HepG2 (cell line): ENCODE measurements around the gene SLC6A7. TPM values are rescaled to one million over a fixed set of nuclear protein-coding genes. Genes with fewer than 3 reads are reported as not detected.
A peak's percentile ranks its signal among the peaks of the same experiment; 100 is the strongest.

ENCODE experiments used
- ATAC-seq: fragments of 200-7000 bp; cut with Tn5 transposase; 3 replicates; pipeline ENCODE4 v1.9.1; 2020; ENCODE audit warnings: mild to moderate bottlenecking, moderate library complexity
- BruUV-seq: library from RNA; stranded (reverse); fragments of 400-500 nt; replicated peaks from 2 replicates; lab custom pipeline; 2021; lab: Mats Ljungman, UMichigan
- CTCF ChIA-PET: fragments of 300-600 bp; formaldehyde crosslinking; extraction: SDS; loops from one replicate; lab custom pipeline; 2021; ENCODE audit warnings: low total read pairs, inconsistent platforms, low intra/inter-chr PET ratio; lab: Yijun Ruan, JAX
- POLR2A ChIA-PET: fragments of 350-600 bp; sonication (Branson Sonifier 250); formaldehyde crosslinking; loops from one replicate; lab custom pipeline; 2020; ENCODE audit warnings: antibody characterized with exemption, inconsistent platforms; lab: Yijun Ruan, JAX
- DNase-seq: peaks from one replicate; pipeline ENCODE4 v3.0.0-alpha.2; 2015; ENCODE audit warnings: low spot score
- FAIRE-seq: peaks from 3 replicates; lab custom pipeline; 2011; peaks lifted over from hg19 to GRCh38; lab: Jason Lieb, UNC
- H2AFZ ChIP-seq: one replicate; pipeline ENCODE4 v1.6.1; 2011; ENCODE audit warnings: low read length, inconsistent platforms
- H3K27ac ChIP-seq: fragments of 300-600 bp; 3 replicates; pipeline ENCODE4 v1.8.0; 2011; ENCODE audit warnings: mixed run types, mild to moderate bottlenecking, mixed read lengths, low read length, inconsistent platforms; ENCODE audit not compliant: insufficient read depth; ENCODE audit errors: extremely low read length
- H3K27me3 ChIP-seq, 2 experiments: fragments of 200-600 bp in 1 of 2; 2 replicates in 1 of 2; 3 replicates in 1 of 2; pipeline versions ENCODE4 v1.6.0 to v1.8.0; 2011; ENCODE audit warnings: low read length in 2 of 2, mild to moderate bottlenecking in 2 of 2, moderate library complexity in 2 of 2, inconsistent platforms in 1 of 2; ENCODE audit not compliant: insufficient read depth in 2 of 2, control insufficient read depth in 1 of 2
- H3K36me3 ChIP-seq, 2 experiments: fragments of 200-600 bp in 1 of 2; replicated peaks in 1 of 2; 2 replicates in 1 of 2; 3 replicates in 1 of 2; pipeline versions ENCODE4 v1.5.1 to v1.8.0; 2011; ENCODE audit warnings: low read length in 2 of 2, inconsistent platforms in 1 of 2; ENCODE audit not compliant: insufficient read depth in 2 of 2, control insufficient read depth in 1 of 2
- H3K4me1 ChIP-seq: 2 replicates; pipeline ENCODE4 v1.5.1; 2012; ENCODE audit warnings: low read length, inconsistent platforms; ENCODE audit not compliant: insufficient read depth
- H3K4me2 ChIP-seq: 2 replicates; pipeline ENCODE4 v1.6.0; 2011; ENCODE audit warnings: low read depth, low read length, inconsistent platforms
- H3K4me3 ChIP-seq, 3 experiments: fragments of 200-600 bp in 1 of 3; sonication (generic), shearing (Covaris generic) in 1 of 3; replicated peaks in 1 of 3; 2 replicates each; pipeline ENCODE4 v1.5.1; 2011 to 2016; ENCODE audit warnings: low read length in 3 of 3, inconsistent platforms in 2 of 3, low read depth in 2 of 3, mild to moderate bottlenecking in 2 of 3, control low read depth in 1 of 3, mixed read lengths in 1 of 3; ENCODE audit not compliant: insufficient read depth in 1 of 3
- H3K79me2 ChIP-seq: one replicate; pipeline ENCODE4 v1.6.1; 2011; ENCODE audit warnings: low read length, inconsistent platforms; ENCODE audit not compliant: insufficient read depth
- H3K9ac ChIP-seq: 2 replicates; pipeline ENCODE4 v1.6.0; 2011; ENCODE audit warnings: mild to moderate bottlenecking, low read depth, low read length, inconsistent platforms; ENCODE audit not compliant: insufficient read depth
- H3K9me3 ChIP-seq: 2 replicates; pipeline ENCODE4 v1.5.1; 2012; ENCODE audit warnings: mild to moderate bottlenecking, low read length
- H4K20me1 ChIP-seq: 2 replicates; pipeline ENCODE4 v1.6.0; 2011; ENCODE audit warnings: inconsistent platforms, mild to moderate bottlenecking, low read length, moderate library complexity; ENCODE audit not compliant: insufficient read depth
- HES4 ChIP-seq: sonication (generic); formaldehyde crosslinking; IDR thresholded peaks from 2 replicates; pipeline ENCODE4 v1.9.0; 2021; ENCODE audit warnings: mild to moderate bottlenecking, missing genetic modification reagents, borderline replicate concordance
- MTF2 ChIP-seq: sonication (generic); formaldehyde crosslinking; IDR thresholded peaks from 2 replicates; pipeline ENCODE4 v1.5.0; 2020; ENCODE audit warnings: missing genetic modification reagents, borderline replicate concordance
- RCOR2 ChIP-seq: IDR thresholded peaks from 2 replicates; pipeline ENCODE4 v1.6.1; 2016; ENCODE audit warnings: missing biosample characterization, missing genetic modification reagents
- ZMYM3 ChIP-seq: sonication (generic); formaldehyde crosslinking; IDR thresholded peaks from 2 replicates; pipeline ENCODE4 v1.5.1; 2020; ENCODE audit warnings: mild to moderate bottlenecking, missing genetic modification reagents
- ZNF263 ChIP-seq: sonication (generic); formaldehyde crosslinking; IDR thresholded peaks from 2 replicates; pipeline ENCODE4 v1.4.0; 2020; ENCODE audit warnings: missing genetic modification reagents
- ZNF292 ChIP-seq: sonication (generic); formaldehyde crosslinking; IDR thresholded peaks from 2 replicates; pipeline ENCODE4 v1.8.1; 2022; ENCODE audit warnings: mild to moderate bottlenecking, low read depth, missing genetic modification reagents, borderline replicate concordance
- ZNF768 ChIP-seq: sonication (generic); formaldehyde crosslinking; IDR thresholded peaks from 2 replicates; pipeline ENCODE4 v1.4.0; 2020; ENCODE audit warnings: missing genetic modification reagents
- ZSCAN20 ChIP-seq: sonication (generic); formaldehyde crosslinking; IDR thresholded peaks from 2 replicates; pipeline ENCODE4 v1.4.0; 2020; ENCODE audit warnings: missing genetic modification reagents, mild to moderate bottlenecking, borderline replicate concordance
- WGBS: methylation state at CpG from one replicate; pipeline ENCODE4 v1.1.6; 2017; ENCODE audit warnings: low lambda C conversion rate; 5-methylcytosine and 5-hydroxymethylcytosine counted together
- in situ Hi-C: cut with HindIII; loops from 2 replicates; pipeline ENCODE4 v1.10.0; 2017; ENCODE audit warnings: low pct_unique_long_range_greater_than_20kb; ENCODE audit not compliant: extremely low pct_ligation_motif_present
- intact Hi-C: fragments of 100-400 bp; cut with micrococcal nuclease; formaldehyde crosslinking; loops from one replicate; pipeline ENCODE4 v1.10.0; 2022; ENCODE audit not compliant: unreplicated experiment
- polyA plus RNA-seq, 8 experiments: library from polyadenylated mRNA; depleted of rRNA in 3 of 8; stranded (reverse) in 7 of 8; unstranded in 1 of 8; fragments of >200 nt; fragmentation: Illumina TruSeq in 4 of 8; extraction: Trizol in 4 of 8; gene quantifications; 2 replicates each; pipeline versions ENCODE4 v1.2.1 to v1.2.3, GENCODE V29; 2011 to 2016; ENCODE audit warnings: low read depth in 4 of 8, missing spikeins in 1 of 8, mixed read lengths in 1 of 8; ENCODE audit not compliant: insufficient read depth in 1 of 8
- total RNA-seq, 5 experiments: library from RNA; depleted of rRNA; stranded (reverse); fragments of >200 nt; fragmentation: Illumina TruSeq; extraction: Trizol; gene quantifications; 2 replicates each; pipeline ENCODE4 v1.2.3, GENCODE V29; 2016; ENCODE audit warnings: low read depth in 1 of 5

Gene SLC6A7
- total and polyA plus RNA-seq, 2 of the 13 experiments (the other 11 are each of a cell fraction or from before 2014, with no cell fraction given) = not detected

DNA sequence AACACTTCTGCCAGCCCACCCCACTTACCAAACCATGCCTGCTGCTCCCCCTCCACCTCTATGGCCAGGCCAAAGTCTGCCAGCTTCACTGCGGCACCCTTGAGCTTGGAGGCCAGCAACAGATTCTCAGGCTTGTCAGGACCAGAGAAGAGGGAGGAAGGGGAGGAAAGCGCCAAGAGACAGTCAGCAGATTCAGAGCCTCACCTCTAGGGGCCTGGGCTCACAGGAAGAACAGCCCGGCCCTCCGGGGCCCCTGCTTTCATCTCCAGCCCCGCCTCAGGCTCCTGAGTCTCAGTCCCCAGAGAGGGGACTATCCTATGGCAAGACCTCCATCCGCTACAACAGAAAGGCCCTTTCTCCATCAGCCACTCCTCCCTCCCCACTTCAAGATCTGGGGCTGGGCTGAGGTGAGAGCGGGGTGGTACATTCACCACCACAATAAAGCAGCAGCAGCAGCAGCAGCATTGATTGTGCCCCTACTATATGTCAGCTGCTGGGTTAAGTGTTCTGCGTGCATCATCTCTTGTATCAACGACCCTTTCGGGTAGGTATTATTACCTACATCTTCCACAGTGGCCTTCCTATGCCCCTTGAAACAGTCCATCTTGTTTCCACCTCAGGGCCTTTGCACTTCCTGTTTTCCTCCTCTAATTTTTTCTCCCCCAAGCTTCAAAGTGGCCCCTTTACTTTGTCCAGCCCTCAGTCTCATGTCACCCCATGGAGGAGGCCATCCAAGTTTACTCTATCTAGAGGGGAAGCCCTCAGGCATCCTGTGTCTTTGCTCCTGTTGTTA, 63.8 kb downstream of the SLC6A7 start:
- H3K27me3 ChIP-seq = peaks cover 4 to 32% of the 10 kb centered on the region in 2 experiments; a peak in 4 of 5 replicates
- H3K9me3 ChIP-seq = no peaks in the 10 kb centered on the region
- in situ Hi-C loops (no loop called here), intact Hi-C loops (no loop called here)
- ChIA-PET CTCF (no interaction called here), POLR2A (no interaction called here)
- H3K4me2 ChIP-seq = peak overlapping the region; percentile 23; the same call in 1 of the 2 replicates
- 34% methylated on average over 9 of the region's 10 CpGs for WGBS
- no peak overlapping the region for H3K9ac ChIP-seq
- DNase-seq (no peak), ATAC-seq (peak; percentile 29), FAIRE-seq (no peak)
- no peak overlapping the region for H3K27ac ChIP-seq
- H3K4me1 ChIP-seq = peaks cover 50% of the 10 kb centered on the region
- H2AFZ ChIP-seq = no peak overlapping the region
- BruUV-seq = no TSS peak
- TF ChIP-seq ZNF292 (CRISPR knock-in tag) (no peak), ZMYM3 (CRISPR knock-in tag) (0 out of 2 replicates have a peak, but pooled peaks have one; percentile 10), RCOR2 (0 out of 2 replicates have a peak, but pooled peaks have one; percentile 4), ZNF263 (peak; percentile 48; the same call in 1 of the 2 replicates), HES4 (no peak), MTF2 (CRISPR knock-in tag) (no peak)
- H3K79me2 ChIP-seq = no peaks in the 10 kb centered on the region
- no peaks in the 10 kb centered on the region for H4K20me1 ChIP-seq
- H3K4me3 ChIP-seq = no peak overlapping the region
- H3K36me3 ChIP-seq = no peaks in the 10 kb centered on the region

DNA sequence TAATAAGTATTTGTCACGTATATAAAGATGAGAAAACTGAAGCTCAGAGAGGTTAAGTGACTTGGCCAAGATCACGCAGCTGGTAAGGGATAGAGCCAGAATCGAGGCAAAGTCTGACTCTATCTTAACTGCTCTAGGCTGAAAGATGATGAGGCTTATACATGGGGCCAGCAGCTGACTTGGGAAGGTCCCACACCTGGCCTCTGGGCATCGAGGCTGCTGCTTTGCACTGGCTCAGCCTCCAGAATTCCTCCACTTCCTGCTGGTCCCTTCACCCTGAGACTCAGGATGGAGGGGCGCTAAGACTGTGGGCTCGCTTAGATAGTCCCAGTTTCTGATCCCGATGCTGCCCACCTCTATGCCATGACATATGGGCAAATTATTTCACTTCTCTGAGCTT, 64.5 kb downstream of the SLC6A7 start:
- ChIA-PET POLR2A (no interaction called here), CTCF (no interaction called here)
- H3K27me3 ChIP-seq = peaks cover 4 to 27% of the 10 kb centered on the region in 2 experiments; a peak in 4 of 5 replicates
- H3K4me2 ChIP-seq = peak overlapping the region; percentile 49
- no TSS peak for BruUV-seq
- FAIRE-seq (no peak), DNase-seq (no peak), ATAC-seq (peak; percentile 6; the same call in 2 of the 3 replicates)
- peak overlapping the region in 1 of 3 experiments; percentile 5; a peak in 1 of 6 replicates for H3K4me3 ChIP-seq
- H3K27ac ChIP-seq = no peak overlapping the region
- H3K4me1 ChIP-seq = peaks cover 50% of the 10 kb centered on the region
- in situ Hi-C loops (no loop called here), intact Hi-C loops (no loop called here)
- H4K20me1 ChIP-seq = no peaks in the 10 kb centered on the region
- 26% methylated on average over 6 of the region's 7 CpGs for WGBS
- H3K36me3 ChIP-seq = no peaks in the 10 kb centered on the region
- TF ChIP-seq ZSCAN20 (CRISPR knock-in tag) (no peak), ZNF768 (CRISPR knock-in tag) (peak; percentile 86)
- no peaks in the 10 kb centered on the region for H3K79me2 ChIP-seq
- H3K9me3 ChIP-seq = no peaks in the 10 kb centered on the region
- no peak overlapping the region for H2AFZ ChIP-seq
- no peak overlapping the region for H3K9ac ChIP-seq
